Sigmoid colon (tissue), 7 donors: ENCODE measurements around the gene PIGV. TPM values are rescaled to one million over a fixed set of nuclear protein-coding genes. Genes with fewer than 3 reads are reported as not detected.

Experiments used
- DNase-seq: peaks from one replicate; pipeline ENCODE4 v3.0.0-alpha.2; 2019
- H3K27ac ChIP-seq, 4 donors: fragments of 200-600 bp; sonication (generic); one replicate each; pipeline ENCODE4 v1.5.1; 2016 to 2019; ENCODE audit warnings: mild to moderate bottlenecking in 1 of 4
- H3K27me3 ChIP-seq, 3 donors: fragments of 200-600 bp; sonication (generic); one replicate each; pipeline ENCODE4 v1.5.1; 2019; ENCODE audit warnings: mild to moderate bottlenecking in 1 of 3
- H3K36me3 ChIP-seq, 4 donors: fragments of 200-600 bp; sonication (generic); one replicate each; pipeline ENCODE4 v1.5.1; 2016 to 2019
- H3K4me1 ChIP-seq, 4 donors: fragments of 200-600 bp; sonication (generic); one replicate each; pipeline ENCODE4 v1.5.1; 2017 to 2019
- H3K4me3 ChIP-seq, 4 donors: fragments of 200-600 bp; sonication (generic); one replicate each; pipeline ENCODE4 v1.5.1; 2017 to 2019; ENCODE audit warnings: mild to moderate bottlenecking in 2 of 4, moderate library complexity in 1 of 4
- H3K9me3 ChIP-seq, 4 donors: fragments of 200-600 bp in 3 of 4; sonication (generic) in 3 of 4; one replicate each; pipeline versions ENCODE4 v1.5.1 to v1.6.1; 2013 to 2019
- CTCF ChIP-seq, 4 experiments: fragments of 450-650 bp in 3 of 4; fragments of 200-600 bp in 1 of 4; IDR thresholded peaks; one replicate each; pipeline ENCODE4 v1.5.1; 2016 to 2019; ENCODE audit warnings: antibody characterized with exemption in 4 of 4, mild to moderate bottlenecking in 3 of 4, moderate library complexity in 2 of 4
- EP300 ChIP-seq, 4 donors: sonication (generic); formaldehyde crosslinking; IDR thresholded peaks; one replicate each; pipeline ENCODE4 v1.6.1; 2017; ENCODE audit warnings: antibody characterized with exemption in 4 of 4
- POLR2A ChIP-seq, 2 donors: fragments of 450-650 bp; IDR thresholded peaks; one replicate each; pipeline ENCODE4 v1.6.1; 2016; ENCODE audit warnings: antibody characterized with exemption in 2 of 2, mild to moderate bottlenecking in 2 of 2, moderate library complexity in 2 of 2
- POLR2AphosphoS5 ChIP-seq, 4 donors: sonication (generic); formaldehyde crosslinking; IDR thresholded peaks; one replicate each; pipeline ENCODE4 v1.6.1; 2017; ENCODE audit warnings: antibody characterized with exemption in 4 of 4
- WGBS, 2 donors: extraction: QIAGEN DNeasy Blood & Tissue Kit; methylation state at CpG; one replicate each; pipeline ENCODE4 v1.1.7; 2013; 5-methylcytosine and 5-hydroxymethylcytosine counted together
- intact Hi-C: fragments of 100-400 bp; cut with DNase I; formaldehyde crosslinking; loops from one replicate; pipeline ENCODE4 v1.15.1; 2023
- polyA plus RNA-seq, 3 donors: library from polyadenylated mRNA; stranded (reverse); fragments of 200-250 nt; gene quantifications; one replicate each; pipeline ENCODE4 v1.2.3, GENCODE V29; 2013
- total RNA-seq, 4 donors: library from RNA; depleted of rRNA; stranded (reverse); fragments of >200 nt; gene quantifications; one replicate each; pipeline ENCODE4 v1.1.0, GENCODE V29; 2016
- donor health status: healthy with polysubstance abuse.
- donor health status: Bipolar disorder and iron deficiency.
- donor health status: healthy.

PIGV gene
- total and polyA plus RNA-seq, 7 donors: 5.1 to 24.9 (median 11.5) TPM

- whole genome bisulfite sequencing, 2 donors: 72 to 84% methylated on average over 5 of the region's 5 CpGs
- peaks cover 0 to 3% (median under 1%) of the 10 kb centered on the region in 4 donors for H3K36me3 ChIP-seq
- no peaks in the 10 kb centered on the region for H3K9me3 ChIP-seq
- no peaks in the 10 kb centered on the region for H3K27me3 ChIP-seq
- H3K4me3 ChIP-seq: no peak overlapping the region
- H3K4me1 ChIP-seq: peaks cover 0 to 80% (median 66%) of the 10 kb centered on the region in 4 donors
- H3K27ac ChIP-seq: peak overlapping the region; percentile 94 to 99 (median 96)
- TF ChIP-seq POLR2AphosphoS5 (IDR thresholded peaks at IDR 0.05): peak in 1 of 4 donors; percentile 19
- TF ChIP-seq CTCF (IDR thresholded peaks at IDR 0.05): no peak
- DNase-seq: no peak
- intact Hi-C loops: loop anchor here (5.0 kb wide), 1 partner anchor 284 kb away; no protein-coding TSS in a partner anchor
These were observed 1.9 kb upstream of the PIGV start for GRCh38 chr1:26785611-26786436.

GRCh38 chr1:26786437-26787380 is 1.0 kb upstream of the PIGV start:
- H3K27ac ChIP-seq: peak overlapping the region; percentile 94 to 99 (median 96)
- no peaks in the 10 kb centered on the region for H3K9me3 ChIP-seq
- H3K27me3 ChIP-seq: no peaks in the 10 kb centered on the region
- intact Hi-C loops: loop anchor here (1.0 to 5.0 kb wide), 3 partner anchors 90 to 284 kb away; partner anchors contain the start of gene ARID1A
- peak overlapping the region; percentile 51 to 76 (median 69) for H3K4me3 ChIP-seq
- H3K36me3 ChIP-seq: no peaks in the 10 kb centered on the region
- TF ChIP-seq EP300 (IDR thresholded peaks at IDR 0.05) (no peak), CTCF (IDR thresholded peaks at IDR 0.05) (no peak), POLR2AphosphoS5 (IDR thresholded peaks at IDR 0.05) (peak; percentile 58 to 77 (median 66)), POLR2A (IDR thresholded peaks at IDR 0.05) (peak in 1 of 2 donors; percentile 43)
- 9 to 17% methylated on average over 12 of the region's 12 CpGs for WGBS, 2 donors
- peaks cover 0 to 72% (median 60%) of the 10 kb centered on the region in 4 donors for H3K4me1 ChIP-seq
- DNase-seq: peak; percentile 90

DNA sequence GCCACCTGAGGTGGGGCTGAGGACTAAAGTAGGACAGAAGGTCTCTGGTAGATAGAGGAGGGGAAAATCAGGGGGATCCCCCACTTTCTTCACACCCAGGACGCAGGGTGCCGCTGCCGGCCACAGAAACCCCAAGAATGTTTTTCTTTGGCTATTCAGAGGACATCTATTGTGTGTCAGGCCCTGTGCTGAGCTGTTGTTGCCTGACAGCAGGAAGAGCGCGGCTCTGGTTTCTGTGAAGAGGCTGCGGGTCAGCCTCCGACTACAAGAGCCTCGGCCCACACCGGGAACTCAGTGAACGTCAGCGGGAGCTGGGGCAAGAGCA is 407 bp upstream of the PIGV start:
- intact Hi-C loops: loop anchor here (1.0 to 5.0 kb wide), 3 partner anchors 91 to 285 kb away; partner anchors contain the start of gene ARID1A
- WGBS, 2 donors: 1% methylated on average over 11 of the region's 11 CpGs

GRCh38 chr1:26788515-26788785 is 700 bp downstream of the PIGV start:
- H3K4me3 ChIP-seq: peak overlapping the region; percentile 51 to 76 (median 69)
- no peak for DNase-seq
- intact Hi-C loops: loop anchor here (5.0 kb wide), 1 partner anchor 286 kb away; no protein-coding TSS in a partner anchor
- no peaks in the 10 kb centered on the region for H3K9me3 ChIP-seq
- H3K4me1 ChIP-seq: peaks cover 0 to 55% (median 42%) of the 10 kb centered on the region in 4 donors
- TF ChIP-seq CTCF (IDR thresholded peaks at IDR 0.05) (no peak), POLR2A (IDR thresholded peaks at IDR 0.05) (no peak), POLR2AphosphoS5 (IDR thresholded peaks at IDR 0.05) (no peak), EP300 (IDR thresholded peaks at IDR 0.05) (no peak)
- peaks cover 0 to 8% (median 0%) of the 10 kb centered on the region in 4 donors for H3K36me3 ChIP-seq
- no peaks in the 10 kb centered on the region for H3K27me3 ChIP-seq
- H3K27ac ChIP-seq: peak overlapping the region; percentile 94 to 99 (median 96)
- 1 to 4% methylated on average over 10 of the region's 10 CpGs for WGBS, 2 donors

More for the DNA sequence above, 407 bp upstream of the PIGV start:
- Histone ChIP-seq H3K36me3 (no peaks in the 10 kb centered on the region), H3K9me3 (no peaks in the 10 kb centered on the region), H3K27ac (peak overlapping the region; percentile 94 to 99 (median 96)), H3K27me3 (no peaks in the 10 kb centered on the region), H3K4me1 (peaks cover 0 to 66% (median 53%) of the 10 kb centered on the region in 4 donors), H3K4me3 (peak overlapping the region; percentile 51 to 76 (median 69))
- no peak for DNase-seq
- TF ChIP-seq CTCF (IDR thresholded peaks at IDR 0.05) (no peak), POLR2AphosphoS5 (IDR thresholded peaks at IDR 0.05) (no peak), EP300 (IDR thresholded peaks at IDR 0.05) (no peak), POLR2A (IDR thresholded peaks at IDR 0.05) (no peak)
